ENCODE results near the gene AKR1B1. TPM values are rescaled to one million over a fixed set of nuclear protein-coding genes. Genes with fewer than 3 reads are reported as not detected.

Gene AKR1B1
- total RNA-seq, 4 donors from 2014 or later, result 8.6 to 22.4 (median 13.1) TPM

- no peak overlapping the region for H3K4me3 ChIP-seq (ENCODE audit: low read depth, poor library complexity, severe bottlenecking)
- intact Hi-C loops (cut with DNase I; ENCODE audit: low total_unique reads), result no loop called here
- no peak for TF ChIP-seq POLR2A (IDR thresholded peaks at IDR 0.05)
- no peak for TF ChIP-seq CTCF (IDR thresholded peaks at IDR 0.05)
- 75 to 80% methylated on average over 4 of the region's 4 CpGs for WGBS, 2 donors
- DNase-seq (ENCODE audit: low spot score in 2 of 2), result no peak
These were observed 63.3 kb downstream of the AKR1B1 start for GRCh38 chr7:134395604-134396003.

GRCh38 chr7:134394056-134394455 lies 64.8 kb downstream of the AKR1B1 start:
- TF ChIP-seq CTCF (IDR thresholded peaks at IDR 0.05), result no peak
- no peak for TF ChIP-seq POLR2A (IDR thresholded peaks at IDR 0.05)
- DNase-seq (ENCODE audit: low spot score in 2 of 2), result no peak
- intact Hi-C loops (cut with DNase I; ENCODE audit: low total_unique reads), result no loop called here
- no peak overlapping the region for H3K4me3 ChIP-seq (ENCODE audit: low read depth, poor library complexity, severe bottlenecking)
- 40 to 50% methylated on average over 5 of the region's 5 CpGs for WGBS, 2 donors

Other genes with a start within 250 kb of the AKR1B1 start
- gene SLC35B4, start 142.2 kb downstream of the AKR1B1 start, total RNA-seq, result 1 to 10 TPM; 2.1 to 5.8 (median 2.9) TPM
- 10 to 100 TPM in 2 of 4 donors, 1 to 10 TPM in 2; 4.3 to 12.1 (median 9.4) TPM for gene AKR1B10, start 68.5 kb upstream of the AKR1B1 start, total RNA-seq
- gene AKR1B15, start 90.0 kb upstream of the AKR1B1 start, total RNA-seq, result not detected
- 10 to 100 TPM; 11.9 to 15.5 (median 12.6) TPM for gene BPGM, start 187.8 kb upstream of the AKR1B1 start, total RNA-seq

All from lower leg skin (tissue), 4 donors.